Activated CD8-positive, alpha-beta memory T cell treated with anti-CD3 and anti-CD28 coated beads for 1 hour (primary cell): ENCODE measurements around the gene SLC19A1.

Experiments
- DNase-seq, 2 donors: peaks; one replicate each; pipeline ENCODE4 v3.0.0-alpha.2; 2020; ENCODE audit warnings: low read depth in 1 of 2; ENCODE audit errors: extremely low read depth in 1 of 2

SLC19A1 gene

GRCh38 chr21:45496968-45497845 lies 45.0 kb downstream of the SLC19A1 start:
- DNase-seq = no peak

DNA sequence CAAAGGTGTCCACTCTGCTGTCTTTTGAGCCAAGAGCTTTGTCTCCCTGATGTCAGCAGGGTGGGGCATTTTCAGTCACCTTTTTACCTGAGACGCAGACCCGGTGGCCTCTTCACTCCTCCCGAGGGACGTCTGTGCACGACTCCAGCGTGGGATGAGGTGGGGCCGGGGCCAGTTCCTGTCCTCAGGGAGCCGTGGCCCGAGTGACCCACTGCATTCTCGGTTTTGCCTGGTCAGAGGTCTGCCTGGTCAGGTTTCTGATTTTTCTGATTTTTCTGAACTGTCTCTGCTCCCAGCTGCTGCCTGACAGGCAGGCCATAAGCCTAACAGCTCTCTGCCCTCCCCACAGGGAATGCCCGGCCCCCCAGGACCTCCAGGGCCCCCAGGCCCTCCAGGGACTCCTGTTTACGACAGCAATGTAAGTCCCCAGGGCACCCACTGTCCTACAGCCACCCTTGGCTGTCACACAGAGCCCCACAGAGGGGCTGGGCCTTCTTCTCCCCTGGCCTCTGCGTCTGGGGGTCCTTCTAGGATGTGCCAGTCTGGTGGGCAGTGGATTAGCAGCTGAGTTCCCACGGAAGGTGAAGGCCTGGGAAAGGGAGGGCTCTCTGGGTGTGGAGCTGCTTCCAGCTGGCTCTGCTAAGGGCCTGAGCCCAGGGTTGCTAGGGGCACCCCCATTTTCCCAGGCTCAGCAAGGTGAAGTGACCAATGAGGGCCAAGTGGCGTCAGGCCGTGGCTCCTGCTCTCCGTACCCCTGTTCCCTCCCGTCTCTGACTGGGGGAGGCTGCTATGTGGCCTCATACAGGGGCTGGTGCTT lies 45.9 kb downstream of the SLC19A1 start:
- no peak for DNase-seq

DNA sequence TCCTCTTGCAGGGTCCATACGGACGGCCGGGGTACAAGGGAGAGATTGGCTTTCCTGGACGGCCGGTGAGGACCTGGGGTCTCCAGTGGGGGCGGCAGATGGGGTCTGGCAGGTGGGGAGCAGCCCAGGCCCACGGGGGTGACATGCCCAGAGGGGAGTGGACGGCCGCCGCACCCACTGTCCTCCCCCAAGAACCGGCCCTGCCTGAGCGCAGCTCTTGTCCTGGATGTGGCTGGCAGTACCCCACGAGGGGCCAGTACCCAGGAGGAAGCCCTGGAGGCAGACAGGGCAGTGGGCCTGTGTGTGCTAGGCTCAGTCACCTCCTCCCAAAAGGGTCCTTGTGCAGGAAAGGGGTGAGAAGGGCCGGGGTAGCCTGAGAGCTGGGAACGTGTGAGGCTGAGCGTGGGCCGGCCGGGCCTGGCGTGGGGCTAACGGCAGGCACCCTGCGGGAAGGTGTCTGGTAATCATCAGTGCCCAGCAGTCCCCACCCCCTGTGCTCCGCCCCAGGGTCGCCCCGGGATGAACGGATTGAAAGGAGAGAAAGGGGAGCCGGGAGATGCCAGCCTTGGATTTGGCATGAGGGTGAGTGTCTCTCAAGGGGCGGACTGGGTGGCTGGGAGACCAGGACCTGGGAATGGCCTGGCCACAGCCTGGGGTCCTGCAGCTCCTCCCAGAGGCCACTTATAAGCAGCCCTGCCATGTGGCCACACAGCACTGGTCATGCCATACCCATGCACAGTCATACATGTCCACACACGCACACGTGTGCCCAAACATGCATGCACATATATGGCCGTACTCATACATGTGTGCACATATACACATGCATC lies 47.2 kb downstream of the SLC19A1 start:
- DNase-seq = no peak

DNA sequence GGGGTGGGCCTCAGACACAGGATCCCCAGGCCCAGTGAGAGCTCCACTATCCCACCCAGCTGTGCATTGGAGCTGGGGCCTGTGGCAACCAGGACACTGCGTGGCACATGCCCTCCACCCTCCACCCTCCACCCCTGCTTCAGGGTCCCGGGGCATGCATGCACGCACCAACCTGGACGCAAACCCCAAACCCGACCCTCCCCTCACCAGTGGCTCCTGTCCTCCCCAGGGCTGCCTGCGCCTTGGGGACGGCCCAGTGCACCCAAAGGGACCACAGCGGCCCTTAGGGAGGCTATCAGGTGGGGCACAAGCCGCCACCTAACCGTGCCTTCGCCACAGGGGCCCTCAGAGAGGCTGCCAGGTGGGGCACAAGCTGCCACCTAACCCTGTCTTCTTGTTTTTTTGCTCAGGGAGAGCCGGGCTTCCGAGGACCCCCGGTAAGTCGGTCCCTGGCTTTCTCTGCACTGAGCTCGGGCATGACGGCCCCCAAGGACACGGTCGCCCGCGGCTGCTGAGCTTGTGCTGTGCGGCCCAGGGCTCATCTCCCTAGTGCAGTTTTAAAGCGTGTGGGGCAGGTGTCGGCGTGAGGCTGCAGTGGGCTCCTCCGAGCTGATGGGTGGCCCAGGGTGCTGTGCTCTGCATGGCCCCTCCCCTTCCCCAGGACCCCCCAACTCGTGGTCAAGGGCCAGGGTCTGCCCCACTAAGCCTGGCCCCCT lies 47.9 kb downstream of the SLC19A1 start:
- no peak for DNase-seq

DNA sequence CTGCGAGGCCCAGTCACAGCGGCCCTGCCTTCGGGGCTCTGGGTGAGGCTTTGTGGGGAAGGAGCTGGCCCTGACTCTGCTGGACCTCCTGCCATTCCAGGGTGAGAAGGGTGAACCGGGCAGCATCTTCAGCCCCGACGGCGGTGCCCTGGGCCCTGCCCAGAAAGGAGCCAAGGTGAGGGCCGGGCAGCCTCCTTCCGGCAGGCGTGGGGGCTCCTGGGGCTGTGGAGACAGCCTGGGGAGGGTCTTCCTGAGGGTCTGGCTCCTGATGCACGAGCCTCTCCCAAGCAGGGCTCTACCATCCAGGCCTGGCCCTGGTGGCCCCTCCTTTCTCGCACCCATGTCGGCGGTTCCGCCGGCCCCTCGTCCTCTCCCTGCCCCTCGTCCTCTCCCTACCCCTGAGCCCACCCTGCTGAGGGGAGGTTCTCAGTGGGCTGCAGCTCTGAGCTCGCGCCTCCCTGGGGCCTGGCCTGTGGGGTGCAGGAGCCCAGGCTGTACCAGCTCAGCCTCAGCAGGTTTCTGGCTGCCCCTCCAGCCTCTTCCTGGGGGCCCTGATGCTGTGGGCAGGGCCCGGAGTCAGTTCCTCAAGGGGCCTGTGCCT lies 48.7 kb downstream of the SLC19A1 start:
- no peak for DNase-seq

DNA sequence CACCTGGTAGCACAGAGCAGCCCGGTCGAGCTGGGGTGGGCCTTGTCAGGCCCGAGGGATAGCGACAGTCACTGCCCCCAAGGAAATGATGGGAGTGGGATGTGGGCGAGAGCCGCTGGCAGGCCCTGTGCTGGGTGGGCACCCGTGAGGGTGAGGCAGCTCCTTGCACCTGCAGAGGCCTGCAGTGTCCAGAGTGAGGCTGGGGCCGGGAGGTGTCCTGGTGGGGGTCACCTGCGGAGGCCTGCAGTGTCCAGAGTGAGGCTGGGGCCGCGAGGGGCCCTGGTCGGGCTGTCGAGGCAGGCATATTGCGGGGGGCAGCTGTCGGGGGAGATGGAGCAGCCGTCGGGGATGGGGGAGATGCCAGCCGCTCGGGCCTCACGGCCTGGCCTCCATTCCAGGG lies 49.5 kb downstream of the SLC19A1 start:
- DNase-seq = no peak

- no peak for DNase-seq
Measured at GRCh38 chr21:45491623-45492022, 50.6 kb downstream of the SLC19A1 start.

- no peak for DNase-seq
Measured at GRCh38 chr21:45491056-45491455, 51.2 kb downstream of the SLC19A1 start.

- no peak for DNase-seq
Measured at GRCh38 chr21:45490049-45490731, 52.0 kb downstream of the SLC19A1 start.

DNA sequence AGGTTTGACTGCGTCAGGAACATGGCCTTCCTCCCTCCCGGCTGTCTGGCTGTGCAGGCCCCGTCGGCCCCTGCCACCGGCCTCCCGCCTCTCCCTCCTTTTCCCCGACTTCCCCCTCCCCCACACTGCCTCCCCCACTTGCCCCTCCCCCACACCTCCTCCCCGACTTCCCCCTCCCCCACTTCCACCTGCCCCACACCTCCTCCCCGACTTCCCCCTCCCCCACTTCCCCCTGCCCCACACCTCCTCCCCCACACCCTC lies 52.6 kb downstream of the SLC19A1 start:
- no peak for DNase-seq

DNA sequence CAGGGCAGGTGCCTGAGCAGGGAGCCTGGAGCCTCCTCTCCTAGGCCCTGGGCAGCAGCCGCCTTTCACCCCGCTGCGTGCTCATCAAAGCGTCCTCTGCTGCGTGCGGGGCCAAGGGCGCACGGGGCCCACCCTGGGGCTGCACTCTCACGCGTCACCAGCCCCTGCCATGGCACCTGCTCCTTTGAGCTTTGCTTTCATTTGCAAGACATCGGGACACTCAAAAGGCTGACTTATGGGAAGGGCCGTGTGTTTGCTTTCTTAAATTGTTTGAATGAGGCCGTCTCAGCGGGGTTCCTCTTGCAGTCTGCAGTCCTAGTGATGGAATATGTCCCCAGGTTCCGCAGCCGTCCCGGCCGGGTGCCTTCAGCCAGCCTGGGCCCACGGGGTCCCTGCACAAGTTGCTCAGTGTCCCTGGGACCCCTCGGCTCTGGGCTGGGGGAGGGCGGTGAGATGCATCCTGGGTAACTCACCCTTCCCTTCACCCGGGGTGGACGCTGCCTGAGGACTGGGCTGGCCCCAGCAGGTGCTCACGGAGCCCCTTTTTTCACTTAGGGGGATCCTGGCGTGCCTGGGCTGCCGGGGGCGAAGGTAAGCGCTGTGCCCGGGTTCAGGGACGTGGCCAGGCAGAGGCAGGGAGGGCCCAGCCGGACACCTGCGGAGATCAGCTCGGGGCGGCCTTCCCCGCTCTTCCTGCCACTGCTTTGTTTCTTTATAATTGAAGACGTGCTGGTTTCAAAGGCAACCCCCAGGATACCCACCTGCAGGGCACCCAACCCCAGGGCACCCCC lies 53.1 kb downstream of the SLC19A1 start:
- no peak for DNase-seq

DNA sequence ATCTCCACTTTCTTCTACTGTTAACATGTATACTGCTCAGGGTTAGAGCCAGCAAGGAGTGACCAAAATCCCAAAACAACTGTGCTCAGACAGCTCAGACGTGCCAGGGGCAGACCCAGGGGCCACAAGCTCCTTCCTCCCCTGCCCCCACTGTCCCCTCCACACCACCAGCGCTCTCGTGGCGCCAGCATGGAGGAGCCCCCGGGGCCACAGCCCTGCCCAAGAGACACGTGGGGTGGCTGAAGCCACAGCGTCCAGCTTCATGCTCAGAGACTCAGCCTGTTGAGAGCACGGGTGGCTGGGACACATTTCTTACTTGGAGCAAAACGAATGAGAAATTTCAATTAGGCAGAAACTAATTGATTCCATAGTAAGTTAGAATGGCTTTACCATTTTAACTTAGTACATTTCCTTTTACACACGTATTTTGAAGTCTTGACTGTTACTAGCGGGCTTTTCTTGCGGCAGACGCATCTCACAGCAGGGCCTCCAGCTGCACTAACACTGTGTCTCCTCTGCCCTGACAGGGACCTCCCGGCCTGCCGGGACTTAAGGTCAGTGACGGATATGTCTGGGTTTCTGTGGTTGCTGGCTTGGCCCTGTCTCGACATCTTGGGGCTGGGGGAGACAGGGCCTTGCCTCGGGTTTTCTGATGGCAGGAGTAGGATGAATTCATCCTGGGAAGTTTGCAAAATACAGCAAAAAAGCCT lies 54.2 kb downstream of the SLC19A1 start:
- DNase-seq = no peak

GRCh38 chr21:45487161-45487806 lies 55.0 kb downstream of the SLC19A1 start:
- DNase-seq = no peak

- no peak for DNase-seq
Measured at GRCh38 chr21:45486443-45487160, 55.6 kb downstream of the SLC19A1 start.

DNA sequence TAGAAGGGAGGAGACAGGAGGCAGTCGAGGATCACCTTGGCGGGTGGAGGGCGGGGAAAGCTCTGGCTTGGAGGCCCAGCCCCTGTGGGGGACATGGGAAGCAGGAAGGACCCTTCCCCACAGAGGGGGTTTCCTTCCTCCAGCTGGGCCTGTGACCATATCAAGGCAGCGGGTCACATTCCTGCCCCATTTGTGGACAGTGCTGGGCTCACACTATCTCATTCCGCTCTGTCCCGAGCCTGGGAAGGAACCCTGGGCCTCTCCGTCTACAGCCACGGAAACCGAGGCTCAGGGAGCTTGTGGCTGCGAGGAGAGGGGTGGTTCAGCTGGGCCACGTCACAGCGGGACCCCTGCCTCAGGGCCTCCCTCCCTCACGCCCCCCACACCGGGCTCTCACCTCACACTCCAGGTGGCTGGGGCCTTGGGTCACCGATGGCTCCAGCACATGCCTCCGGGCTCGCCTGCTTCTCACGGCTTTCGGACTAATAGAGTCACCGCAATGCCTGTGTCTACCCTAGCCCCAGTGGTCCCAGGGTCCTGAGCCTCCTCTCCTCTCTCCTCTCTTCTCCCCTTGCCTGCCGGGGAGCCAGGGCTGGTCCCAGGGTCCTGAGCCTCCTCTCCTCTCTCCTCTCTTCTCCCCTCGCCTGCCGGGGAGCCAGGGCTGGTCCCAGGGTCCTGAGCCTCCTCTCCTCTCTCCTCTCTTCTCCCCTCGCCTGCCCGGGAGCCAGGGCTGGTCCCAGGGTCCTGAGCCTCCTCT lies 56.4 kb downstream of the SLC19A1 start:
- no peak for DNase-seq

GRCh38 chr21:45484318-45484717 lies 57.9 kb downstream of the SLC19A1 start:
- DNase-seq = no peak
